HEK293 (cell line): ENCODE measurements around the gene DLG1.

Experiments used
- CTCF ChIA-PET: fragments of 350-600 bp; formaldehyde crosslinking; extraction: SDS; loops from one replicate; lab custom pipeline; 2021; ENCODE audit warnings: antibody characterized with exemption; lab: Yijun Ruan, JAX
- POLR2A ChIA-PET: fragments of 300-600 bp; formaldehyde crosslinking; extraction: SDS; loops from one replicate; lab custom pipeline; 2020; ENCODE audit warnings: antibody characterized with exemption, inconsistent platforms; lab: Yijun Ruan, JAX
- H3K27ac ChIP-seq: fragments of 200-500 bp; sonication (Bioruptor generic); 2 replicates; pipeline ENCODE4 v1.5.1; 2014; ENCODE audit warnings: low read depth, low read length, control low read depth, inconsistent platforms; ENCODE audit errors: extremely low read depth
- H3K36me3 ChIP-seq, 2 experiments: fragments of 200-500 bp in 1 of 2; sonication (Bioruptor generic) in 1 of 2; 1 replicate in 1 of 2; 2 replicates in 1 of 2; pipeline ENCODE4 v1.5.1; 2014 to 2017; ENCODE audit warnings: inconsistent platforms in 2 of 2, low read length in 2 of 2; ENCODE audit not compliant: control insufficient read depth in 2 of 2, insufficient read depth in 1 of 2
- H3K4me1 ChIP-seq: fragments of 200-500 bp; sonication (Bioruptor generic); 2 replicates; pipeline ENCODE4 v1.5.1; 2014; ENCODE audit warnings: mild to moderate bottlenecking, low read length, inconsistent platforms; ENCODE audit not compliant: control insufficient read depth, insufficient read depth
- H3K4me3 ChIP-seq: 2 replicates; pipeline ENCODE4 v1.5.1; 2011; ENCODE audit warnings: low read depth, mild to moderate bottlenecking, control low read depth, low read length, moderate library complexity
- H3K9me3 ChIP-seq: fragments of 200-500 bp; sonication (Bioruptor generic); 2 replicates; pipeline ENCODE4 v1.5.1; 2014; ENCODE audit warnings: low read depth, low read length, inconsistent platforms; ENCODE audit not compliant: control insufficient read depth, insufficient read depth
- BCL11A ChIP-seq: fragments of 450-650 bp; formaldehyde crosslinking; IDR thresholded peaks from 2 replicates; pipeline ENCODE4 v1.5.1; 2016; ENCODE audit warnings: low read depth, missing biosample characterization, missing genetic modification characterization
- GLI4 ChIP-seq: fragments of 450-650 bp; formaldehyde crosslinking; IDR thresholded peaks from 2 replicates; pipeline ENCODE4 v1.5.1; 2016; ENCODE audit warnings: missing biosample characterization, missing genetic modification characterization
- HOXA7 ChIP-seq: sonication (generic); formaldehyde crosslinking; IDR thresholded peaks from 2 replicates; pipeline ENCODE4 v1.8.1; 2022; ENCODE audit warnings: missing genetic modification reagents, borderline replicate concordance
- KLF16 ChIP-seq: fragments of 450-650 bp; formaldehyde crosslinking; IDR thresholded peaks from 2 replicates; pipeline ENCODE4 v1.5.1; 2017; ENCODE audit warnings: missing biosample characterization, missing genetic modification characterization
- MYNN ChIP-seq: fragments of 450-650 bp; formaldehyde crosslinking; IDR thresholded peaks from 2 replicates; pipeline ENCODE4 v1.5.1; 2016; ENCODE audit warnings: missing biosample characterization, missing genetic modification characterization, borderline replicate concordance
- PRDM1 ChIP-seq: fragments of 450-650 bp; formaldehyde crosslinking; IDR thresholded peaks from 2 replicates; pipeline ENCODE4; 2016; ENCODE audit warnings: missing biosample characterization, missing genetic modification characterization
- PRDM2 ChIP-seq: fragments of 450-650 bp; formaldehyde crosslinking; IDR thresholded peaks from 2 replicates; pipeline ENCODE4 v1.5.1; 2016; ENCODE audit warnings: missing biosample characterization, missing genetic modification characterization, borderline replicate concordance
- ZBTB7A ChIP-seq: fragments of 450-650 bp; formaldehyde crosslinking; IDR thresholded peaks from 2 replicates; pipeline ENCODE4 v1.5.1; 2016; ENCODE audit warnings: low read depth, missing biosample characterization, missing genetic modification characterization
- ZFP3 ChIP-seq: fragments of 450-650 bp; formaldehyde crosslinking; IDR thresholded peaks from 2 replicates; pipeline ENCODE4 v1.5.1; 2016; ENCODE audit warnings: low read depth, missing biosample characterization, missing genetic modification characterization
- ZFP37 ChIP-seq: fragments of 450-650 bp; formaldehyde crosslinking; IDR thresholded peaks from 2 replicates; pipeline ENCODE4 v1.5.1; 2016; ENCODE audit warnings: missing biosample characterization, missing genetic modification characterization
- ZNF146 ChIP-seq: fragments of 450-650 bp; formaldehyde crosslinking; IDR thresholded peaks from 2 replicates; pipeline ENCODE4 v1.5.1; 2016; ENCODE audit warnings: missing biosample characterization, missing genetic modification characterization
- ZNF169 ChIP-seq: fragments of 450-650 bp; formaldehyde crosslinking; IDR thresholded peaks from 2 replicates; pipeline ENCODE4 v1.5.1; 2016; ENCODE audit warnings: missing biosample characterization, missing genetic modification characterization
- ZNF184 ChIP-seq: fragments of 450-650 bp; IDR thresholded peaks from 2 replicates; pipeline ENCODE4 v1.5.1; 2018; ENCODE audit warnings: missing biosample characterization, mild to moderate bottlenecking, missing genetic modification characterization
- ZNF2 ChIP-seq: fragments of 450-650 bp; formaldehyde crosslinking; IDR thresholded peaks from 2 replicates; pipeline ENCODE4 v1.5.1; 2016; ENCODE audit warnings: missing biosample characterization, missing genetic modification characterization
- ZNF214 ChIP-seq: fragments of 450-650 bp; formaldehyde crosslinking; IDR thresholded peaks from 2 replicates; pipeline ENCODE4 v1.5.1; 2017; ENCODE audit warnings: missing biosample characterization, mild to moderate bottlenecking, missing genetic modification characterization, borderline replicate concordance
- ZNF24 ChIP-seq: fragments of 450-650 bp; formaldehyde crosslinking; IDR thresholded peaks from 2 replicates; pipeline ENCODE4 v1.5.1; 2016; ENCODE audit warnings: missing biosample characterization, missing genetic modification characterization
- ZNF350 ChIP-seq: fragments of 450-650 bp; formaldehyde crosslinking; IDR thresholded peaks from 2 replicates; pipeline ENCODE4 v1.5.0; 2017; ENCODE audit warnings: missing biosample characterization, mild to moderate bottlenecking, missing genetic modification characterization
- ZNF354C ChIP-seq: fragments of 450-650 bp; formaldehyde crosslinking; IDR thresholded peaks from 2 replicates; pipeline ENCODE4 v1.5.1; 2016; ENCODE audit warnings: missing biosample characterization, missing genetic modification characterization, low read depth, borderline replicate concordance
- ZNF404 ChIP-seq: fragments of 450-650 bp; formaldehyde crosslinking; IDR thresholded peaks from 2 replicates; pipeline ENCODE4 v1.5.1; 2017; ENCODE audit warnings: missing biosample characterization, missing genetic modification characterization
- ZNF514 ChIP-seq: fragments of 450-650 bp; formaldehyde crosslinking; IDR thresholded peaks from 2 replicates; pipeline ENCODE4 v1.5.1; 2016; ENCODE audit warnings: missing biosample characterization, missing genetic modification characterization
- ZNF623 ChIP-seq: fragments of 450-650 bp; formaldehyde crosslinking; IDR thresholded peaks from 2 replicates; pipeline ENCODE4 v1.5.1; 2016; ENCODE audit warnings: missing biosample characterization, missing genetic modification characterization
- ZNF785 ChIP-seq: fragments of 450-650 bp; formaldehyde crosslinking; IDR thresholded peaks from 2 replicates; pipeline ENCODE4 v1.5.1; 2016; ENCODE audit warnings: missing biosample characterization, missing genetic modification characterization
- ZSCAN23 ChIP-seq: fragments of 450-650 bp; formaldehyde crosslinking; IDR thresholded peaks from 2 replicates; pipeline ENCODE4 v1.5.1; 2016; ENCODE audit warnings: missing biosample characterization, missing genetic modification characterization
- ZSCAN30 ChIP-seq: fragments of 450-650 bp; IDR thresholded peaks from 2 replicates; pipeline ENCODE4 v1.5.1; 2018; ENCODE audit warnings: missing biosample characterization, mild to moderate bottlenecking, missing genetic modification characterization, moderate library complexity
- TF ChIP-seq, protein P1 (sequence below): fragments of 450-650 bp; formaldehyde crosslinking; IDR thresholded peaks from 2 replicates; pipeline ENCODE4 v1.5.1; 2017; ENCODE audit warnings: missing biosample characterization, missing genetic modification characterization
- TF ChIP-seq, protein P2 (sequence below): fragments of 450-650 bp; formaldehyde crosslinking; IDR thresholded peaks from 2 replicates; pipeline ENCODE4 v1.5.1; 2016; ENCODE audit warnings: missing biosample characterization, missing genetic modification characterization

Gene DLG1

DNA sequence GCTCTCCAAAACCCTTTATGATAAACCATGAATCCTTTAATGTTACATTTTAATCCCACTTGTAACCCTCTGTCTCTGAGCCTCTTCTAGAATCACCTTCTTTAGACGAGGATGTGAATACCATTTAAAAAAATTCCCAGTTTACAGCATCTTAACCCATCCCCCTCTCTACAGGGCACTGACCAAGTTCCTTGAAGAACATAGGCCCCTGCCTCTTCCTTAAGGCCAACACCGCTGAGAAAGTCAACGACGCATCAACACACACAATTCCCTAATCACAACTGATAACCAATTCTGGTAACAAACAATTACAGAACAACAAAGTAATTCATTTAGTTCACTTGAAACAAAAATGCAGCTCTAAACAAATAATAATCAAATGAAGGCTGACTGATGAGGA, 130.3 kb downstream of the DLG1 start:
- H3K4me3 ChIP-seq = no peak overlapping the region
- POLR2A ChIA-PET = no interaction called here

DNA sequence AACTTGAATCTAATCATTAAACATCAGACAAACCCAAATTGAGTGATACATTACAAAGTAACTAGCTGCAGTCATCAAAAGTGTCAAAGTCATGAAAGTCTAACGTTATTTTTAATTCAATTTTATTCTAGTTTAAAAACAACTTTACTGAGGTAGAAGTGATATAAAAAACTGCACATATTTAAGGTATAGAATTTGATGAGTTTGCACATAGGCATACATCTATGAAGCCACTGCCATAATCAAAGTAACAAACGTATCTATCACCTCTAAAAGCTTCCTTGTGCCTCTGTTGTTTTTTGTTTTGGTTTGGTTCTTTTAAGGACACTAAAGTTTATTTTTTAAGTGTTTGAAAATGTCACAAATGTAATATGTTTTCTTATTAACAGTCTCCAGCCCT, 130.9 kb downstream of the DLG1 start:
- ChIA-PET CTCF (no interaction called here), POLR2A (no interaction called here)
- TF ChIP-seq ZBTB7A (tag by site-specific recombination) (no peak), ZSCAN30 (tag by site-specific recombination) (no peak), PRDM1 (no peak), ZNF214 (tag by site-specific recombination) (no peak), KLF16 (tag by site-specific recombination) (no peak), ZSCAN23 (tag by site-specific recombination) (no peak), ZFP3 (tag by site-specific recombination) (no peak), ZFP37 (tag by site-specific recombination) (no peak), ZNF623 (tag by site-specific recombination) (no peak)
- TF ChIP-seq, protein P1, sequence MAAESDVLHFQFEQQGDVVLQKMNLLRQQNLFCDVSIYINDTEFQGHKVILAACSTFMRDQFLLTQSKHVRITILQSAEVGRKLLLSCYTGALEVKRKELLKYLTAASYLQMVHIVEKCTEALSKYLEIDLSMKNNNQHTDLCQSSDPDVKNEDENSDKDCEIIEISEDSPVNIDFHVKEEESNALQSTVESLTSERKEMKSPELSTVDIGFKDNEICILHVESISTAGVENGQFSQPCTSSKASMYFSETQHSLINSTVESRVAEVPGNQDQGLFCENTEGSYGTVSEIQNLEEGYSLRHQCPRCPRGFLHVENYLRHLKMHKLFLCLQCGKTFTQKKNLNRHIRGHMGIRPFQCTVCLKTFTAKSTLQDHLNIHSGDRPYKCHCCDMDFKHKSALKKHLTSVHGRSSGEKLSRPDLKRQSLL (tag by site-specific recombination) = no peak
- H3K9me3 ChIP-seq = no peaks in the 10 kb centered on the region
- no peaks in the 10 kb centered on the region for H3K4me1 ChIP-seq
- no peak overlapping the region for H3K4me3 ChIP-seq
- H3K27ac ChIP-seq = no peak overlapping the region
- H3K36me3 ChIP-seq = peaks cover 0 to 3% of the 10 kb centered on the region in 2 experiments; a peak in 1 of 3 replicates

More for the DNA sequence above, 130.3 kb downstream of the DLG1 start:
- CTCF ChIA-PET = no interaction called here
- H3K9me3 ChIP-seq = no peaks in the 10 kb centered on the region
- H3K27ac ChIP-seq = no peak overlapping the region
- peaks cover 0 to 3% of the 10 kb centered on the region in 2 experiments; a peak in 1 of 3 replicates for H3K36me3 ChIP-seq
- TF ChIP-seq ZNF354C (tag by site-specific recombination) (no peak), ZNF146 (tag by site-specific recombination) (no peak), MYNN (tag by site-specific recombination) (no peak), ZNF24 (tag by site-specific recombination) (no peak), ZNF785 (tag by site-specific recombination) (no peak), GLI4 (tag by site-specific recombination) (no peak), HOXA7 (CRISPR knock-in tag) (no peak), ZNF514 (tag by site-specific recombination) (no peak), ZNF350 (tag by site-specific recombination) (no peak), ZNF2 (tag by site-specific recombination) (no peak), ZNF214 (tag by site-specific recombination) (no peak), ZNF404 (tag by site-specific recombination) (no peak)
- no peaks in the 10 kb centered on the region for H3K4me1 ChIP-seq

GRCh38 chr3:197165890-197166289, 132.5 kb downstream of the DLG1 start:
- ChIA-PET CTCF (no interaction called here), POLR2A (no interaction called here)
- H3K4me1 ChIP-seq = no peaks in the 10 kb centered on the region
- no peak for TF ChIP-seq ZFP37 (tag by site-specific recombination)
- TF ChIP-seq ZNF169 (tag by site-specific recombination) = no peak
- no peak for TF ChIP-seq ZNF623 (tag by site-specific recombination)
- no peak for TF ChIP-seq PRDM2
- no peak for TF ChIP-seq BCL11A
- TF ChIP-seq, protein P2, sequence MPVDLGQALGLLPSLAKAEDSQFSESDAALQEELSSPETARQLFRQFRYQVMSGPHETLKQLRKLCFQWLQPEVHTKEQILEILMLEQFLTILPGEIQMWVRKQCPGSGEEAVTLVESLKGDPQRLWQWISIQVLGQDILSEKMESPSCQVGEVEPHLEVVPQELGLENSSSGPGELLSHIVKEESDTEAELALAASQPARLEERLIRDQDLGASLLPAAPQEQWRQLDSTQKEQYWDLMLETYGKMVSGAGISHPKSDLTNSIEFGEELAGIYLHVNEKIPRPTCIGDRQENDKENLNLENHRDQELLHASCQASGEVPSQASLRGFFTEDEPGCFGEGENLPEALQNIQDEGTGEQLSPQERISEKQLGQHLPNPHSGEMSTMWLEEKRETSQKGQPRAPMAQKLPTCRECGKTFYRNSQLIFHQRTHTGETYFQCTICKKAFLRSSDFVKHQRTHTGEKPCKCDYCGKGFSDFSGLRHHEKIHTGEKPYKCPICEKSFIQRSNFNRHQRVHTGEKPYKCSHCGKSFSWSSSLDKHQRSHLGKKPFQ (tag by site-specific recombination) = no peak
- no peak for TF ChIP-seq ZNF184 (tag by site-specific recombination)

More at GRCh38 chr3:197165890-197166289, 132.5 kb downstream of the DLG1 start:
- Histone ChIP-seq H3K36me3 (peaks cover 0 to 3% of the 10 kb centered on the region in 2 experiments; a peak in 1 of 3 replicates), H3K27ac (no peak overlapping the region), H3K9me3 (no peaks in the 10 kb centered on the region), H3K4me3 (no peak overlapping the region)
